DND-41 (cell line): Measurements from ENCODE around the gene OOSP2.
A peak's percentile ranks its signal among the peaks of the same experiment; 100 is the strongest.

Experiments
- ATAC-seq: fragments of 200-7000 bp; cut with Tn5 transposase; 3 replicates; pipeline ENCODE4 v1.9.1; 2021; ENCODE audit warnings: low read depth; ENCODE audit not compliant: insufficient read depth
- DNase-seq: peaks from one replicate; pipeline ENCODE4 v3.0.0-alpha.2; 2020
- H2AFZ ChIP-seq: 2 replicates; pipeline ENCODE4 v1.6.0; 2012; ENCODE audit warnings: low read depth, low read length
- H3K27ac ChIP-seq: 2 replicates; pipeline ENCODE4 v1.5.1; 2012; ENCODE audit warnings: low read length, inconsistent platforms
- H3K27me3 ChIP-seq: fragments of 200-600 bp; sonication (generic); 2 replicates; pipeline ENCODE4 v1.6.0; 2012; ENCODE audit warnings: low read length, mild to moderate bottlenecking, inconsistent platforms; ENCODE audit not compliant: insufficient read depth, poor library complexity
- H3K36me3 ChIP-seq: 2 replicates; pipeline ENCODE4 v1.5.1; 2012; ENCODE audit warnings: low read length, inconsistent platforms; ENCODE audit not compliant: insufficient read depth
- H3K4me1 ChIP-seq: 2 replicates; pipeline ENCODE4 v1.5.1; 2012; ENCODE audit warnings: mild to moderate bottlenecking, low read length; ENCODE audit not compliant: insufficient read depth
- H3K4me2 ChIP-seq: 2 replicates; pipeline ENCODE4 v1.6.0; 2012; ENCODE audit warnings: mild to moderate bottlenecking, moderate library complexity, low read length, inconsistent platforms; ENCODE audit not compliant: insufficient read depth
- H3K4me3 ChIP-seq, 2 experiments: fragments of 200-600 bp in 1 of 2; shearing (Covaris generic) in 1 of 2; 2 replicates each; pipeline ENCODE4 v1.5.1; 2012 to 2016; ENCODE audit warnings: inconsistent platforms in 2 of 2, low read length in 2 of 2, mild to moderate bottlenecking in 2 of 2, low read depth in 1 of 2, moderate library complexity in 1 of 2
- H3K79me2 ChIP-seq: 2 replicates; pipeline ENCODE4 v1.6.0; 2012; ENCODE audit warnings: low read length, inconsistent platforms; ENCODE audit not compliant: insufficient read depth
- H3K9ac ChIP-seq: 2 replicates; pipeline ENCODE4 v1.6.0; 2012; ENCODE audit warnings: low read depth, mild to moderate bottlenecking, inconsistent platforms, low read length, moderate library complexity
- H3K9me3 ChIP-seq: 2 replicates; pipeline ENCODE4 v1.5.1; 2012; ENCODE audit warnings: low read length, moderate library complexity, mild to moderate bottlenecking, inconsistent platforms; ENCODE audit not compliant: insufficient read depth, severe bottlenecking
- H4K20me1 ChIP-seq: 2 replicates; pipeline ENCODE4 v1.6.0; 2012; ENCODE audit warnings: low read length; ENCODE audit not compliant: insufficient read depth
- EZH2 ChIP-seq: IDR thresholded peaks from 3 replicates; pipeline ENCODE4 v1.6.1; 2012; ENCODE audit warnings: borderline replicate concordance, low read depth, mild to moderate bottlenecking, moderate library complexity, low read length, inconsistent platforms; ENCODE audit not compliant: severe bottlenecking
- TF ChIP-seq, protein P1 (sequence below): IDR thresholded peaks from 2 replicates; pipeline ENCODE4 v1.5.1; 2012; ENCODE audit warnings: borderline replicate concordance, low read length, moderate library complexity, mild to moderate bottlenecking; ENCODE audit not compliant: poor library complexity, severe bottlenecking; ENCODE audit errors: extremely low read depth

Gene OOSP2

DNA sequence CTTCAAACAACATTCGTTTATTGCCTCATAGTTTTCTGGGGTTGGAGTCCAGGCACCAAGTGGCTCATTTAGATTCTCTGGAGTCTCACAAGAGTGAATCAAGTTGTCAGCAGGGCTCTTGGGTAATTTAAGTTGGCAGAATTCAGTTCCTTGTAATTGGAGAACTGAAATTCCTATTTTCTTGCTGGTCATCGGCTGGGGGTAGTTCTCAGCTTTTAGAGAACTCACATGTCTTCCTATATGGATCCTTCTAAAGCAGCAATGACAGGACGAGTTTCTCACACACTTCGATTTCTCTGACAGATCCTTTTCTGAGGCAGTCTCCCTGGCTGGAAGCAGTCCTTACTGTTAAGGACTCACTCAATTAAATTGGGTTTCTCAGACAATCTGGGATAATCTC, 40.5 kb upstream of the OOSP2 start:
- Histone ChIP-seq H3K9me3 (no peaks in the 10 kb centered on the region), H3K27ac (no peak overlapping the region), H3K27me3 (no peaks in the 10 kb centered on the region), H2AFZ (no peak overlapping the region), H3K79me2 (no peaks in the 10 kb centered on the region), H3K4me1 (no peaks in the 10 kb centered on the region), H3K4me2 (no peak overlapping the region), H3K36me3 (no peaks in the 10 kb centered on the region), H3K9ac (no peak overlapping the region), H4K20me1 (no peaks in the 10 kb centered on the region), H3K4me3 (no peak overlapping the region)
- DNase-seq (no peak), ATAC-seq (no peak)
- TF ChIP-seq, protein P1, sequence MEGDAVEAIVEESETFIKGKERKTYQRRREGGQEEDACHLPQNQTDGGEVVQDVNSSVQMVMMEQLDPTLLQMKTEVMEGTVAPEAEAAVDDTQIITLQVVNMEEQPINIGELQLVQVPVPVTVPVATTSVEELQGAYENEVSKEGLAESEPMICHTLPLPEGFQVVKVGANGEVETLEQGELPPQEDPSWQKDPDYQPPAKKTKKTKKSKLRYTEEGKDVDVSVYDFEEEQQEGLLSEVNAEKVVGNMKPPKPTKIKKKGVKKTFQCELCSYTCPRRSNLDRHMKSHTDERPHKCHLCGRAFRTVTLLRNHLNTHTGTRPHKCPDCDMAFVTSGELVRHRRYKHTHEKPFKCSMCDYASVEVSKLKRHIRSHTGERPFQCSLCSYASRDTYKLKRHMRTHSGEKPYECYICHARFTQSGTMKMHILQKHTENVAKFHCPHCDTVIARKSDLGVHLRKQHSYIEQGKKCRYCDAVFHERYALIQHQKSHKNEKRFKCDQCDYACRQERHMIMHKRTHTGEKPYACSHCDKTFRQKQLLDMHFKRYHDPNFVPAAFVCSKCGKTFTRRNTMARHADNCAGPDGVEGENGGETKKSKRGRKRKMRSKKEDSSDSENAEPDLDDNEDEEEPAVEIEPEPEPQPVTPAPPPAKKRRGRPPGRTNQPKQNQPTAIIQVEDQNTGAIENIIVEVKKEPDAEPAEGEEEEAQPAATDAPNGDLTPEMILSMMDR, result no peak
- TF ChIP-seq EZH2, result no peak

DNA sequence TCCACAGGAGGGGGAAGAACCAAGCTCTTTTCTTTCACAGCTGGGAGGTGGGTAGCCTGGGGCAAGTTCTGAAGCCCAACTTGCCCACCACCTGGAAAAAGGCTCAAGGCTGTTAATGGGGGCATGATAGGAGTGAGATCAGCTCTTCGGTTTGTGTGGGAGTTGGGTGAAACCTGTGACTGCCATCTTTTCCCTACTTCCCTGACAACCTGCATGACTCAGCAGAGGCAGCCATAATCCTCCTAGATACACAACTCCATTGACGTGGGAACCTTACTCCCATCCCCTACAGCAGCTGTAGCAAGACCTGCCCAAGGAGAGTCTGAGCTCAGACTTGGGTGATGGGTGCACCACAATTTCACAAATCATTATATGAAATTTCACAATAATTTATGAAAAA, 36.5 kb upstream of the OOSP2 start:
- Histone ChIP-seq H3K9me3 (no peaks in the 10 kb centered on the region), H3K79me2 (no peaks in the 10 kb centered on the region), H3K4me1 (peaks cover 2% of the 10 kb centered on the region; the same call in 1 of the 2 replicates), H3K27ac (no peak overlapping the region), H4K20me1 (no peaks in the 10 kb centered on the region), H3K4me3 (no peak overlapping the region), H3K4me2 (no peak overlapping the region), H3K27me3 (no peaks in the 10 kb centered on the region), H3K9ac (no peak overlapping the region), H3K36me3 (no peaks in the 10 kb centered on the region), H2AFZ (peak overlapping the region; percentile 33; the same call in 1 of the 2 replicates)
- no peak for TF ChIP-seq EZH2
- TF ChIP-seq, protein P1, result no peak
- DNase-seq (no peak), ATAC-seq (no peak)

GRCh38 chr11:60005360-60005759, 34.8 kb upstream of the OOSP2 start:
- Histone ChIP-seq H2AFZ (no peak overlapping the region), H3K79me2 (no peaks in the 10 kb centered on the region), H3K27me3 (no peaks in the 10 kb centered on the region), H3K36me3 (no peaks in the 10 kb centered on the region), H3K4me1 (peaks cover 2% of the 10 kb centered on the region; the same call in 1 of the 2 replicates), H3K9me3 (no peaks in the 10 kb centered on the region), H3K4me2 (no peak overlapping the region), H4K20me1 (no peaks in the 10 kb centered on the region), H3K9ac (no peak overlapping the region), H3K4me3 (no peak overlapping the region), H3K27ac (no peak overlapping the region)
- no peak for TF ChIP-seq EZH2
- TF ChIP-seq, protein P1, result no peak
- ATAC-seq (no peak), DNase-seq (no peak)

DNA sequence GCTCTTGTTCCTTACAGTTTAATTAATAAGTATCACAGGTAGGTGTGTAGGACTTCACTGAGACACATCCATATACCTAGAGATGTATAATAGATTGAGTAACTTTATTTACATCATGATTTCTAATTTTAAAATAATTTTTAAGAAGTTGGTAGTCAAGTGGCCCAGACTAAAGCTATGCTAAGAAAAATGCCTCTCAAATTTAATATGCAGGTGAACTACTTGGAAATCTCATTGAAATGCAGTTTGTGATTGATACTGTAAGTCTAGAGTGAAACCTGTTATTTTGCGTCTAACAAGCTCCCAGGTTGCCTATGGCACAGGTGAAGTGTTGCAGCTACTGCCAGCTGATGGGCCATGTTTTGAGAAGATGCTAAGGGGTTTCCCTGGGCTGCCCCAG, 23.3 kb upstream of the OOSP2 start, which contains the start of gene OOSP4B:
Gene OOSP4B, plus strand, starts transcription at position 301 of the 400 bp plus-strand sequence.
- no peaks in the 10 kb centered on the region for H3K9me3 ChIP-seq
- no peak within 1 kb of the TSS for H3K9ac ChIP-seq
- H3K27ac ChIP-seq, result no peak within 1 kb of the TSS
- H3K79me2 ChIP-seq, result no peaks in the 10 kb centered on the region
- H4K20me1 ChIP-seq, result no peaks in the 10 kb centered on the region
- H3K4me2 ChIP-seq, result no peak within 1 kb of the TSS
- TF ChIP-seq EZH2, result no peak
- TF ChIP-seq, protein P1, result no peak
- H3K27me3 ChIP-seq, result no peaks in the 10 kb centered on the region
- ATAC-seq (no peak), DNase-seq (no peak)
- no peak within 1 kb of the TSS for H3K4me3 ChIP-seq
- no peaks in the 10 kb centered on the region for H3K36me3 ChIP-seq
- H3K4me1 ChIP-seq, result no peaks in the 10 kb centered on the region
- no peak within 1 kb of the TSS for H2AFZ ChIP-seq
